CD4-positive, alpha-beta T cell treated with Interferon alpha-2 for 1 hour (primary cell): Measurements from ENCODE around the gene SNX7.

Experiments
- DNase-seq, 2 donors: peaks; one replicate each; pipeline ENCODE4 v3.0.0-alpha.2; 2020 to 2022

The SNX7 gene

DNA sequence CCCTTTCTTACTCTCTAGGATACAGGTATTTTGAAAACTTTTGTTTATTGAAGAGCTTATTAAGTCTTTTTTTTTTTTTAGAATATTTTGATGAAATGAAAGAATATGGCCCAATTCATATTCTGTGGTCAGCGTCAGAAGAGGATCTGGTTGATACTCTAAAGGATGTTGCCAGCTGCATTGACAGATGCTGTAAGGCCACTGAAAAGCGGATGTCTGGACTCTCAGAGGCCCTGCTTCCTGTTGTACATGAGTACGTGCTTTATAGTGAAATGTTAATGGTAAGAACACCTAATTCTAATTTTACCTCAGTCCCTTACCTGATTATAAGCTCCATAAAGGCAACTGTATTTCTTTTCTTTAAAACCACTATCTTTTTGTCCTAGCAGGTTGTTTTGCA, 37.1 kb downstream of the SNX7 start:
- no peak for DNase-seq

DNA sequence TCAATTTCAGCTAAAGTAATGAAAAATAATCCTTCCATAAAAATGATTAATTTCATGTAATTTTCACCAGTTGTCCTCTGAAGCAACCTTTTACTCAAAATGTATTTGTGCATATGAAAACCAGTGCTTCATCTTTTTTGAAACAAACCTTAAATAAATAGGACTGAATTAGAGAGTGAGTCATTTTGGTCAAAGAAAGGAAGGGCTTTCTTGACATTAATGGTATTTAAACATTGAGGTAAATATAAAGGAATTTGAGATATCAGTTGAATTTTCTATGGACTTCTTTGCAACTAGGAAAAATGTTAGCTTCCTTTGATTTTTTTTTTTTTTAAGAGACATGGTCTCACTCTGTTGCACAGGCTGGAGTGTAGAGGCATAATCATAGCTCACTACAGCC, 38.7 kb downstream of the SNX7 start:
- DNase-seq = no peak

DNA sequence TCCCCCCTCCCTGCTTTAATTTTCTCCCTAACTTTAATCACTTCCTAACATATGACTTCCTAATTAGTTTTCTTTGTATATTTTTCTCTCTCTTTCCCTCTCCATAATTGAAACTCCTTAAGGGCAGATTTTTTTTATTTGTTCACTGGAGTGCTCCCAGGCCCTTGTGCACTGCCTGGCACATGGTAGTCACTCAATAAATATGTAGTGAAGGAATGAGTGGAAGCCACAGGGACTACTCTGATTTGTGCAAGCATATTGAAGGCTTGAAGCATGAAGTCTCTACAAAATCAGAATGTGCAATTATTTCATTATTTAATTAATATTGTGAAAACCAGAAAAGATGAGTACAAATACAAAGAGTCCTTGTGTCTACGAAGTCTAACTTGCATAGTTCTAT, 41.5 kb downstream of the SNX7 start:
- no peak for DNase-seq

DNA sequence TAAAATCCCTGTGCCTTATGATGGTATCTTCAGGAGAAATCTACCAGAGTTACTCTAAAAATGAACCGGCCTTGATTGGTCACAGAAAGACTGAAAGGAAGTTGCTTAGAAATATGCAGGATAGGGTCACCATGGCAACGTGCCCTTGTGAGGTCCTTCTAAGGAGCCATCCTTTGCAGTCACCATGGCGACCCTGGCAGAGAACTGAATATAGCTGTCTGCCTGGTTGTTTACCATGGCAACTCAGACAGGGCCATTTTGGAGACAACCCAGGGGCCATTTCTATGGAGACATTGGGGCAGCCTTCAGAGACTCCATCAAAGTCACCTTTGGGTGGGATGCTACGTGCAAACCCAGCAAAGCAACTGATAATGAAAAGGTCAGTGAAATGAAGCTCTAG, 43.0 kb downstream of the SNX7 start:
- DNase-seq = no peak

DNA sequence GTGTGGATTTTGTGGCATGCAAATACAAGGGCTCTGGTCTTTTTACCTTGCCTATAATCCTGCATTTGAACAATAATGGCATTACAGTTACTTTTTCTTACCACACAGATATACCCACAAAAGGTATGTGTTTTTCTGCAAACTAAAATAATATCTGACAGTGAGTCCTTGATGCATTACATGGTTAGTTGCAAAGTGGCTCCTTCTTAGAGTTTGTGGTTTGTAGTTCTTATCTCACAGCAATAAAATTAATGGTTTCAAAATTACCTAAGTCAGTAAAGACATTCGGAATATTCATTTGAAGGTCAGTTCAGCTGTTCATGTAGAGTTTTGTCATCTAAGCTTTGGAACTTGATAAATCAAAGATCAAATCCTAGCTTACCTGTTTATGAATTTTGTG, 43.5 kb downstream of the SNX7 start:
- DNase-seq = no peak

DNA sequence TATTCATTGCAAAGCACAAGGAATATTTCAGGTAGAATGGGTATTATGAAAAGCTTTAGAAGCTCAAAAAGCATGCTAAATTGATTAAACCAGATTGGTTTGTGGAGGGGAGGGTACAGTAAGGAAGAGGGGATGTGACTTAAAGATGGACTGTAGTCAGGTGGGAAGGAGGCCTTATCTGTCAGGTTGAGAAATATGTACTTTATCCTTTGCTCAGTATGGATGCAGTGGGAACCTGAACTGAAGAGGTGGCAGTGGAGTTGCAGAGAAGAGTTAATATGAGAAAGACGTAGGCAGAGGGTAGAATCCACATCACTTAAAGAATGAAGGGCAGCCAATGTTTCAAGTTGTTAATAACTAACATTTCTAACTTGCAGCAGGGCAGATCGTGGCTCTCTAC, 44.1 kb downstream of the SNX7 start:
- DNase-seq = no peak

DNA sequence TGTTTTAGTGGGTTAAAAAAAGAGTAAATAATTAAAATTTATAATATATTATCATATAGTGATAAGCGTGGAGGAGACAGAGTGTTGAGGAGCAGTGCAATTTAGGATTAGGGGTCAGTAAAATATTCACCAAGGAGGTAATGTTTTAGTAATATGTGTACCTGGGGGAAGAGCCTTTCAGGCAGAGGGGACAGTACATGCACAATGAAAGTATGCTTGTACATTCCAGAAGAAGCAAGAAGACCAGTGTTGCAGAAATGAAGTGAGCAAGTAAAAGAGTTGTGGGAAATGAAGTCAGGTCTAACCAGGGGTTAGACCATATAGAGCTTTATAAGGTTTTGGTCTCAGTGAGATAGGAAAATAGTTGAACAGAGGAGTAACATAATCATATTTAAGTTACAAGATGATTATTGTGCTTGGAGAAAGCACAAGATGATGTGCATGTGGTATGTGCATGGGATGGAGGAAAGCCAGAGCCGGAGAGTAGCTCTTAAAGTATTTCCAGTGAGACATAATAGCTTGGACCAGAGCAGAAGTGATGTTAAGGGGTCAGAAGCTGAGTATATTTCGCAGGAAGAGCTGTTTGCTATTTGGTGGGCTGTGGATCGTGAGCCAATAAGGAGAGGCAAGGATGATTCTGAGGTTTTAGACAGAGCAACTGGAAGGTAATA, 44.8 kb downstream of the SNX7 start:
- no peak for DNase-seq

DNA sequence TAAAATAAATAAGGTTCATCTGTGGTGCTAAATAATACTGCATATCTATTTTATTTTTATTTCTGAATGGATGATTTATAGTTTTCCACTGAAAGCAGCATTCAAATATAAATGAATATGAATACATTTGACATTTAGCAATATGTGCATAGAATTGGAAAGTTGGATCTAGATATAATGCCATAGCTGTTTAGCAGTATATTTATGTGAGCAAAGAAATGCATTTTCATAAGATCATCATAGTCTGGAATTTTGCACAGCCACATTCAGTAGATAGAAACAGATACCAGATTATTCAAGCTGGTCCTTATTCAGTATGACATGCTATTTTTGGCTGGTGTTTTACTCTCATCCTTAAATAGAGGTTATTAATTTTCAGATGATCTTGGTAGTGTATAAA, 46.0 kb downstream of the SNX7 start:
- no peak for DNase-seq

DNA sequence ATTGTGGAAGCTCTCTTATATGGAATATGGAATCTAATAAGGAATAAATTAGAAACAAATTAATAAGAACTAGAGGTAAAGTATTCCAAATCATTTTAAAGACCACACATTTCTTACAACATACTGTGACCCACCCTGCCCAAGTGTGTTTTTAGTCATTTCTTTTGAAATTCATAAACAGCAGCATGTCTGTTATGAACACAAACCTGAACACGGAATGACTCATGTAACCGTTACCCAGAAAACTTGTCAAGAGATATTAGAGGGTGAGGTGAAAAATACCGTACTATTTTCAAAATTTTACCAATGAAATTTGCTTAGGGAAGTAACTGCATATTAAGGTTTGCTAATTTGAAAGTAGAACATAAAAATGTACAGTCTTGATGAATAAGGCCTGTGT, 48.4 kb downstream of the SNX7 start:
- DNase-seq = no peak

DNA sequence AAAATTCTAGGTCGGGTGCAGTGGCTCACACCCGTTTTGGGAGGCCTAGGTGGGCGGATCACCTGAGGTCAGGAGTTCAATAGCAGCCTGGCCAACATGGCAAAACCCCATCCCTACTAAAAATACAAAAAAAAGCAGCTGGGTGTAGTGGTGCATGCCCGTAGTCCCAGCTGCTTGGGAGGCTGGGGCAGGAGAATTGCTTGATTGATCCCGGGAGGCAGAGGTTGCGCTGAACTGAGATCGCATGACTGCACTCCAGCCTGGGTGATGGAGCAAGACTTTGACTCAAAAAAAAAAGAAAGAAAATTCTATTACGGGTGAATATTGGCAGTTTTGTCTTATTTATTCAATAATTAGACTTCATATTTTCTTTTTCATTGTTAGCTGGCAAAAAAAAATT, 62.1 kb downstream of the SNX7 start:
- DNase-seq = no peak

DNA sequence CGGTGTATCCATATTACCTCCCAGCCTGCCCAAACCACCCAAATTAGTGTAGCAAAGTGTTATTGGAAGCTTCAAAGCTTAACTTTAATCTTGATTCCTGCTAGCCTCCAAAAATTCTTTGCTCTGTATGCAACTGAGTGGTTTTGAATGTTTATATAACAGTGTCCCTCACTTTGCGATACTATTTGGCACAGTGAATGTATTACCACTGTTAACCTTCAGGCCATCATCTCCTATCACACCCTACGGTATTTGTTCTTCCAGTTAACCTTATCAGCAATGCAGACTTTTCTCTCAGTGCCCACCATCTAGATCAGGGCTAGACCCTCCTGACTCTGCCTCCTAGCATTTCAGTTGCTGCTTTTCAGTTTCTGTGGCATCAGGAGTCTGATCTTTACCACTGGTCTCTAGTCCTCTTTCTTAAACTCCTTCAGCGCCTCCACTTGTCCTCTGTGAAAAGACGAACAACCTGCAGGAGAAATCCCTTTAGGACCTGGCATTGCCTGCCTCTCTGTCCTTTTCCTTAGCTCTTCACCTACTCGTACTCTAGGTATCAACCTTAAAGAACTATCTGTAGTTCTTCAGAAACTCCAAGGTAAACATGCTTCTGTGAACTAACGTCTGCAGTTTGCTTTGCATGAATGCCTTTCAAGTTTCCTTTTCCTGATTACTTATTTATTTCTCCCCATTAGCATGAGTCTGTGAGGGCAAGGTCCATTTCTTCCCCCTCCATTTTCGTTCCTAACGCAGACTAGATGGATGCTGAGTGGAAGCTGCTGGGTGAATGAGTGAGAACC, 71.7 kb downstream of the SNX7 start:
- DNase-seq = no peak

DNA sequence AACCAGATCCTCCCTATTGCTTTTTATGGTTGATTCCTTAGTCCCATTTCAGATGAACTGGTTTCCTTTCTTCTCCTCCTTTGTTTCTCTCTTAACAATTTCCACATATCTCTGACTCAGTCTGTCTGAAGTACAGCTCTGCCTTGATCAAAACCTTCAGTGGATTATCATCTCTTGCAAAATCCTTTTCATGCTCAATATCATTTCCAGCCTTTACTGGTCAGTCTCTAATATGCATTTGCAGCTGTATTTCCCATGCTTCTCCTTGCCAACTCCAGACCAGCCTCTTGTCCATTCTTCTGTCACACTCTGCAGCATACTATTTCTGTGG, 72.2 kb downstream of the SNX7 start:
- DNase-seq = no peak

DNA sequence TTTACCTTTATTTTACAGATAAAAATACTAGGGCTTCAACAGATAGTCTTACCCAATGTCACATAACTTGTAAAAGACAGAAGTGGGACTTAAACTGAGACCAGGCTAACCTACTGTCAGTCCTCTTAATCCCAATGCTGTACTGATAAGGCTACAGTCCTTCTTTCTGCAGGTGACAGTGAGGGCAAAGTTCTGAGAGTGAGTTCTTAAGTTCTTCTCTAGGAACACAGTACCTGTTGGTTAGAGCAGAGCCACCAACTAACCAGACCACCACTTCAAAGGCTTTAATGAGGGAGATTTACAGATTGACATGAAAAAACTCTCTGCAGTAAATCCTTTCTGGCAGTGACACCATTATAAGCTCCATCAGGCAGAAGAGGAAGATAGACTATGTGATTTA, 74.2 kb downstream of the SNX7 start:
- no peak for DNase-seq

DNA sequence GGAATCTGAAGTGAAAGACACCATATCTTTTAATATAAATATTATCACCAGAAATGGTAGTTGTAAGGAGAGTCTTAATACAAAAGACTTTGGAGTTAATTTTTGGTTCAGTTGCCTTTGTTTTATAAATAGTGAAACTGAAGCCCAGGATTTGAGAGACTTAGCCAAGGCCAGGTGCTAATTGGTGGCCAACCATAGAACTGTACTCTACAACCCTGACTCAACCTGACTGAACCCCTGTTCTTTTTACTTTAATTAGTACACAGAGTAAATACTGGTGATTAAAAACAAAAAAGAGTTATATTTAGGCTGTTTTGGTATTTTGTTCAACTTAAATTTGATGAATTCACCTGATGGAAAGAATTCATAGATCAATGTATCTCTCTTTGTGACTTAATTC, 76.3 kb downstream of the SNX7 start:
- no peak for DNase-seq

DNA sequence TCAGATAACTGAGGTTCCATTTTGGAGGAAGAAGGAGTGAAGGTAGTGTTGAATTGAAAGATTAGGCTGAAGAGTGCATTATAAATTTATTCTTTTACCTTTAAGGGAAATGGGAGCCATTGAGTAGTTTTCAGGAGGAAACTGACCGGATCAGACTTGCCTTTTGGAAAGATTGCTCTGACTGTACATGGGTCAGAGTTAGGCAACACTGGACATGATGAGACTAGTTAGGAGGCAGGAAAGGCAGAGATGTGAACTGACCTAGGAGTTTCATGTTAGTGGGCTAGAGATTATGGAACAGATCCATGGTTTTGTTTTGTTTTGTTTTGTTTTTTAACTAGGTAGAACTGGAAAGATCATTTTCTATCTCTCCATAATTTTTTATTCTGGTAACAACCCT, 78.2 kb downstream of the SNX7 start:
- no peak for DNase-seq

DNA sequence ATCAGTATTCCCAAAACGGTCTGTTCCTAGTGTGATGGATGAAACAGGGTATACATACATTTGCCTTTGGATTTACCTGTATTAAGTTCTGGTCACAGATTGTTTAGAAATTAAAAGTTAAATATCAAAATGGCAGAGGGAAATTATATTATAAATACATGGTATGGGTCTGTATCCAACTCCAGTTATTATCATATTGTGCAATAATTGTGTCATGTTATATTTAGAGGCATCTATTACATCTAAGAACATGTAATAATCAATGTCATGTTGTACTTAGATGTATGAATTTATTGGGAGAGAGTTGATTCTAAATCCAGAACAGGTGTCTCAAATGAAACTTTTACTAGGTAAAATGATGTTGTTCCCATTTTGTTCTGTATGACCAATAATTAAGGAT, 79.6 kb downstream of the SNX7 start:
- no peak for DNase-seq

DNA sequence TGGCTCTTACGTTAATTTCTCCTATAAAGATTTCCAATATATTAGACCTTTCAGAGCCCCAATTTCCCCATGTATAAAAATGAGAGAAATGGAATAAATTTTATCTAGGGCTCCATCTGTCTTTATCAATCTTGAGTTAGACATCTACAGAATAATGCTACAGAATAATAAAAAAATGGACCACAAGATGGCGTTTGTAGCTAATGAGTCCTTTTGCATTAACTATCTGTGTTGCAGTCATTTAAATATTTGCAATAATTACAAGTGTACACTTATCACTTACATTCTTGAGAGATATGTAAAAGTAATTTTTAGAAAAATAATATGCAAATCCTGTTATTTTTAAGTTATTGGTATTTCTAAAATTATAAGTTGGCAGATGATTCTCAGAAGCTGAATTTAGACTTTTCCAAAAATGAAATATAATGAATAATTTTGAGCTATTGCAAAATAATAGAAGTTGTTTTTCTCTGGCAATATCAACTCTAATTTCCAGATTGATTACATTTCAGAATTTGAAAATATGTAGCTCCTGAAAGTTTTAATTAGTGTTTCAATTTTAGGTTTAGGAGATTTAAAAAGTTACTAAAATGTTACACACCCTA, 87.7 kb downstream of the SNX7 start:
- peak in 1 of 2 donors; percentile 36 for DNase-seq

DNA sequence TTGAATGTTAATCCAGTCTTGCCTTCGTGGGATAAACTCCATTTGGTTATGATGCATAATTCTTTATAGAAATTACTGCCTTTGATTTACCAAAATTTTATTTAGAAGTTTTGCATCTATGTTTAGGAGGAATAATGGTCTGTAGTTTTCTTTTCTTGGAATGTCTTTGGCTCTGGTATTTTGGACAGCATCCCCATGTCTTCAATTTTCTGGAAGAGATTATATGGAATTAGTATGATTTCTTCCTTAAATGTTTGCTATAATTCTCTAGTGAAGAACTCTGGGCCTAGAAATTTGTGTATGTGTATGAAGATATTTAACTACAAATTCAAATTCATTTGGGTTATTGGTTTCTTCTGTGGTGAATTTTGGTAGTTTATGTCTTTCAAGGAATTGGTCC, 92.7 kb downstream of the SNX7 start:
- DNase-seq = no peak

DNA sequence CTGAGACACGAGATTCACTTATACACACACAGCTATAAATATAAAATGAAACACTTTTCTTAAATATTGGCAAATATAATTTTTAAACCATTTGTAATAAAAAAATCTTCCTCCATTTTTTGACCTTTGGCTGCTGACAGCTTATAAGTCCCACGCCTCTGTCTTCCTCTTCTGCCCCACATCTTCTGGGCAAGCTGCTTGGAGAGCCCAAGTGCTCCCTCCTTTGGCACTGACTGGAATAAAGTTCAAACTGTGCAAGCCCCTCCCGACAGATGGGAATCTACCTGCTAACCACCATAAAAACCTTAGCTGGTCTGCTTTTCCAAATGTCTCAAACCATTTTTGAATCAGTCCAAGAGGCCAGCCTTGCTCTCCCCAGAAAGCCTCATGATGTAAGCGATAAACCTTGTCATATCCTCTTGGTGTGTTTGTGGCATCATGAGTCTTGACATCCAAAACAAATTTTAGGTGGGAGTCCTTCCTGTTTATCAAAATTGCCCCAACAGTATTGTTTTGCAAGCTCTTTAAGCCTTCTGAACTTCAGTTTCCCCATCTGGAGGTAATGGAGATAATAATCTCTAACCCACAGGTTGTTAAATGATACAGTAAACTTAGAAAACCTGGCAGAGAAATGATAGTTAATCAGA, 99.8 kb downstream of the SNX7 start:
- DNase-seq = no peak

DNA sequence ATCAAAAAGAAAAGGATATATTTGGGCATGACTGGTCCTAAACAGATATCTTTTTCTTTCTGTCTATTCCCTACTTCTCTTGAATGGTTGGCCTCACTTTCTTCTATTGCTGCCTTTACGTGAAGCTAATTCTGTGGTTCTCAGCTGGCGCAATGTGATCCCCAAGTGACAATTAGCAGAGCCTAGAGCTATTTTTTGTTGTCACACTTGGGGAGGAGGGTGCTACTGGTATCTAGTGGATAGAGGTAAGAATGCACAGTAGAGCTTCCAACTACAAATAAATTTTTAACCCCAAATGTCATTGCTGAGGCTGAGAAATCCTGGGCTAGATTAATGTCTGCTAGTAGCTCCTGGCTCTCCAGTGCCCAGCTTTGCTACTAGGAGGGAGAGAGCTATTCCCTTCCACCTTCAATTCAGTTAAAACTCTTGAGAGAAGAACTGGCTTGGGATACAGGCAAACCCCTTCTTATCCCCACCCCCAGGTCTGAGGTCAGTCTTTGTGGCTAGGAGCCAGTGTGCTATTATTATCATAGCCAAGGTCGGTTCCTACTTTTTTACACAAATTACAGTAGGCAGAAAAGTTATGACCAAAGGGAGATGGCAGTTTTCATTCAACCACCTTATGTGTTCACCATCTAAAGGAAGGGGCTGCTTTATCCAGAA, 102.1 kb downstream of the SNX7 start:
- DNase-seq = no peak

DNA sequence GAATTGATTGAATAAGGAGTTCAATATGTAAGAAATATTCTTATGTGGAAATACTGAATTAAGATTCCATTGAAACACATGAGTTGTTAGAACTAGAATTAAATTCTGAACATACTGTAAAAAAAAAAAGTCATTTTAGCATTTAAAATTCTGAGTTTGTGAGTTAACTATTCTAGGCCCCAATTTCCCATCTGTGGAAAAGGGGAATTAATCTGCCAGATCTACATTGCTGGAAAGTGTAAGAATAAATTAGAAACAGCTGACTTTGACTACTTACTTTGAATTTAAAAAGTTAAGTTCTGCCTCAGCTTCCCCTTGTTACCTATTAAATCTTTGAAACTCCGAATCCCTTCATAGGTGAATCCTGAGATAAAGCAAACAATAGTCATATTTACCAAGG, 103.0 kb downstream of the SNX7 start:
- DNase-seq = no peak

DNA sequence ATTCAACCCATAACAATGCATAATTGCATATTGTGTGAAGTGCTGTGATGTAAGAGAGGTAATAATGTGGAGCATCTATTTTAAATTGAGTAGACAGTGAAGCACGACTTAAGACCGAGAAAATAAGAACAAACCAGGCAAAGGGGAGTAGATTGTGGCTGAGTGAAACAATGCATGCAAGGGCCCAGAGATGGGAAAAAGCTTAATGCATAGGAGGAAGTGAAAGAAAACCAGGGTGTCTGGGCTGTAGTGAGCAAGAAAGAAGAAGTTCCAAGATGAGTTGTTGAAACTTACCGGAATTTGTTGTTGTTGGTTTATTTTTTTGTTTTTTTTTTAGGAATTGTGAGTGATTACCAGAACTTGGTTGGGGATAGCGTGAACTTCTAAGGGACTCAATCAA, 104.7 kb downstream of the SNX7 start:
- DNase-seq = no peak

DNA sequence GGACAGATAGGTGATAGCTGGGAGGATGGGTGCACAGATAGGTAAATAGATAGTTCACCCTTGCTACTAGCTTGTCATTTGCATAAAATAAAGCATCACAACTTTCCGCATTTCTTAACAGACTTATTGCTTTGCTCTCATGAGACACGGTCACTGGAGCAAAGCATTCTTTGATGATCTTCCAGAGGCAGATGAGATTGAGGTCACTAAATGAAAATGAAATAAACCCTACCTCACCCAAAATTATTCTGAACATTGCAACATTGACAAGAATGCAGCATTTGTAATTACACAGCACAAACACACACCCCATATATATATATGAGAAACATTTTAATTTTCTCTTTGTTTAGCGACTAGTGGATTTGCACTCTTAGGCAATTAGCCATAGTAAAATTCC, 107.6 kb downstream of the SNX7 start:
- DNase-seq = no peak

DNA sequence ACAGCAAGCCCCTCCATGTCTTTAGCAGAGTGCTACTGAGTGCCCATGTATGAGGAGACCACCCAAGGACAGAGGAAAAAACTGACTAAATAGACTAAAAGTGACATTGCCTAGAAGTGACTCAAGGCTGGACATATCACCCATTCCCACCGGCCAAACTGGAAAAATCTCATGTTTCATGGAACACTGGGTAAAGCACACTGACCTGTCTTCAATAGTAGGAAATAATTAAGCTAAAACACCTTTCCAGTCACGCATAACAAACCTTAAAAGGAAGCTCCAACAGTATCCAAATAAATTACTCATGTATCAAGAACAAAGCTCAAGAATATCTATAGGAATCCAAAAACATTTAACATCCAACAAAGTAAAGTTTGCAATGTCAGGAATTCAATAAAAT, 120.4 kb downstream of the SNX7 start:
- no peak for DNase-seq
